ENCODE results near the gene AATK. TPM values are rescaled to one million over a fixed set of nuclear protein-coding genes. Genes with fewer than 3 reads are reported as not detected.
A peak's percentile ranks its signal among the peaks of the same experiment; 100 is the strongest.

Gene AATK
- total and polyA plus RNA-seq, 2 of the 13 experiments (the other 11 are each of a cell fraction or from before 2014, with no cell fraction given), result 2.9 to 8.4 TPM

- TF ChIP-seq, protein P1, sequence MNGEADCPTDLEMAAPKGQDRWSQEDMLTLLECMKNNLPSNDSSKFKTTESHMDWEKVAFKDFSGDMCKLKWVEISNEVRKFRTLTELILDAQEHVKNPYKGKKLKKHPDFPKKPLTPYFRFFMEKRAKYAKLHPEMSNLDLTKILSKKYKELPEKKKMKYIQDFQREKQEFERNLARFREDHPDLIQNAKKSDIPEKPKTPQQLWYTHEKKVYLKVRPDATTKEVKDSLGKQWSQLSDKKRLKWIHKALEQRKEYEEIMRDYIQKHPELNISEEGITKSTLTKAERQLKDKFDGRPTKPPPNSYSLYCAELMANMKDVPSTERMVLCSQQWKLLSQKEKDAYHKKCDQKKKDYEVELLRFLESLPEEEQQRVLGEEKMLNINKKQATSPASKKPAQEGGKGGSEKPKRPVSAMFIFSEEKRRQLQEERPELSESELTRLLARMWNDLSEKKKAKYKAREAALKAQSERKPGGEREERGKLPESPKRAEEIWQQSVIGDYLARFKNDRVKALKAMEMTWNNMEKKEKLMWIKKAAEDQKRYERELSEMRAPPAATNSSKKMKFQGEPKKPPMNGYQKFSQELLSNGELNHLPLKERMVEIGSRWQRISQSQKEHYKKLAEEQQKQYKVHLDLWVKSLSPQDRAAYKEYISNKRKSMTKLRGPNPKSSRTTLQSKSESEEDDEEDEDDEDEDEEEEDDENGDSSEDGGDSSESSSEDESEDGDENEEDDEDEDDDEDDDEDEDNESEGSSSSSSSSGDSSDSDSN (CRISPR knock-in tag; IDR thresholded peaks at IDR 0.05), result 0 out of 2 replicates have a peak, but pooled peaks have one; percentile 5
- TF ChIP-seq MZF1 (CRISPR knock-in tag; IDR thresholded peaks at IDR 0.05; ENCODE audit: borderline replicate concordance), result no peak
- no peak for TF ChIP-seq KDM4B (CRISPR knock-in tag; IDR thresholded peaks at IDR 0.05)
- TF ChIP-seq SMAD3 (CRISPR knock-in tag; IDR thresholded peaks at IDR 0.05), result no peak
- TF ChIP-seq NR2F6 (IDR thresholded peaks at IDR 0.05), result peak; percentile 96
- TF ChIP-seq NR2F6 (CRISPR knock-in tag; IDR thresholded peaks at IDR 0.05), result peak; percentile 96
- 0 out of 2 replicates have a peak, but pooled peaks have one; percentile 23 for TF ChIP-seq FOXO1 (CRISPR knock-in tag; IDR thresholded peaks at IDR 0.05)
- TF ChIP-seq MTF1 (CRISPR knock-in tag; IDR thresholded peaks at IDR 0.05), result no peak
- TF ChIP-seq CREM (IDR thresholded peaks at IDR 0.05), result no peak
- no peak for TF ChIP-seq CREM (CRISPR knock-in tag; IDR thresholded peaks at IDR 0.05)
- TF ChIP-seq ZNF354B (CRISPR knock-in tag; IDR thresholded peaks at IDR 0.05), result no peak
- TF ChIP-seq MEIS2 (CRISPR knock-in tag; IDR thresholded peaks at IDR 0.05), result no peak
- TF ChIP-seq FOSL2 (CRISPR knock-in tag; IDR thresholded peaks at IDR 0.05), result peak; percentile 43; the same call in 1 of the 2 replicates
- no peak for TF ChIP-seq THRA (CRISPR knock-in tag; IDR thresholded peaks at IDR 0.05; ENCODE audit: borderline replicate concordance)
- TF ChIP-seq ZMYM3 (CRISPR knock-in tag; IDR thresholded peaks at IDR 0.05), result no peak
- TF ChIP-seq, protein P2, sequence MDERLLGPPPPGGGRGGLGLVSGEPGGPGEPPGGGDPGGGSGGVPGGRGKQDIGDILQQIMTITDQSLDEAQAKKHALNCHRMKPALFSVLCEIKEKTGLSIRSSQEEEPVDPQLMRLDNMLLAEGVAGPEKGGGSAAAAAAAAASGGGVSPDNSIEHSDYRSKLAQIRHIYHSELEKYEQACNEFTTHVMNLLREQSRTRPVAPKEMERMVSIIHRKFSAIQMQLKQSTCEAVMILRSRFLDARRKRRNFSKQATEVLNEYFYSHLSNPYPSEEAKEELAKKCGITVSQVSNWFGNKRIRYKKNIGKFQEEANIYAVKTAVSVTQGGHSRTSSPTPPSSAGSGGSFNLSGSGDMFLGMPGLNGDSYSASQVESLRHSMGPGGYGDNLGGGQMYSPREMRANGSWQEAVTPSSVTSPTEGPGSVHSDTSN (CRISPR knock-in tag; IDR thresholded peaks at IDR 0.05), result no peak
- TF ChIP-seq ZNF234 (CRISPR knock-in tag; conservative IDR thresholded peaks at IDR 0.05), result no peak
- no peak for TF ChIP-seq ZBTB42 (CRISPR knock-in tag; IDR thresholded peaks at IDR 0.05)
- TF ChIP-seq ZNF788 (CRISPR knock-in tag; IDR thresholded peaks at IDR 0.05; ENCODE audit: borderline replicate concordance), result peak; percentile 46; the same call in 1 of the 2 replicates
- no peak for TF ChIP-seq ZFY (CRISPR knock-in tag; IDR thresholded peaks at IDR 0.05)
- no peak for TF ChIP-seq ZNF282 (IDR thresholded peaks at IDR 0.05; ENCODE audit: partially characterized antibody)
- TF ChIP-seq SNAPC2 (CRISPR knock-in tag; IDR thresholded peaks at IDR 0.05), result no peak
- no peak for TF ChIP-seq YEATS4 (CRISPR knock-in tag; IDR thresholded peaks at IDR 0.05; ENCODE audit: borderline replicate concordance)
- 0 out of 2 replicates have a peak, but pooled peaks have one; percentile 22 for TF ChIP-seq MEIS1 (CRISPR knock-in tag; IDR thresholded peaks at IDR 0.05; ENCODE audit: borderline replicate concordance)
These were observed 33.0 kb downstream of the AATK start (continued) for GRCh38 chr17:81132770-81133723.

Measured in HepG2 (cell line).